Measurements from ENCODE around the gene LYPD6.

The LYPD6 gene

GRCh38 chr2:149413487-149413886 is 83.1 kb downstream of the LYPD6 start:
- no peak overlapping the region for H3K4me3 ChIP-seq (ENCODE audit: low read depth, low read length)
- no peaks in the 10 kb centered on the region for H3K9me3 ChIP-seq (ENCODE audit: control insufficient read depth, low read length)
- no peak overlapping the region for H3K9ac ChIP-seq
- no peak for TF ChIP-seq CTCF (IDR thresholded peaks at IDR 0.05)
- H3K36me3 ChIP-seq (ENCODE audit: control insufficient read depth, insufficient read depth, low read length): no peaks in the 10 kb centered on the region
- H2AFZ ChIP-seq: no peak overlapping the region
- no peaks in the 10 kb centered on the region for H3K27me3 ChIP-seq (ENCODE audit: control insufficient read depth, insufficient read depth, low read length)
- H3K79me2 ChIP-seq: no peaks in the 10 kb centered on the region
- H3K4me1 ChIP-seq: no peaks in the 10 kb centered on the region
- H3K4me2 ChIP-seq (ENCODE audit: low read length): no peak overlapping the region
- H3K27ac ChIP-seq: no peak overlapping the region

DNA sequence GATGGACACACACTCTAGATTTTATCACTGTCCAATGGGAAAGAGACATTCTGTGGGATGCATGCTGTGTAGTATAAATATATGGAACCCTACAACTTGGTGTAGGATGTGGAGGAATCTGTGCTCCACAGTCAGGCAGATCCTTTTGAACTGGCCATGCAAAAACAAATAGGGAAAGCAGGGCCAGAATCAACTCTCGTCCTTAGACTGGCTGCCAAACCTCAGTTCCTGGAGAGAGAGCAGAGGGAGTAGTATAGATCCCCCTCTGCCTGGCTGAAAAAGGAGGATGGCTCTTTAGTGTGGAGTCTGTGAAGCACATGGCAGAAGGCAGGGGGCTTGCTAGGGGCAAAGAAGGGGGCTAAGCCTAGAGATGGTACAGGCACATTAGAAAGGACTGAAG is 84.7 kb downstream of the LYPD6 start:
- H3K4me3 ChIP-seq (ENCODE audit: low read depth, low read length): no peak overlapping the region
- H2AFZ ChIP-seq: no peak overlapping the region
- H3K9me3 ChIP-seq (ENCODE audit: control insufficient read depth, low read length): no peaks in the 10 kb centered on the region
- H3K4me1 ChIP-seq: no peaks in the 10 kb centered on the region
- no peak overlapping the region for H3K9ac ChIP-seq
- no peak for TF ChIP-seq CTCF (IDR thresholded peaks at IDR 0.05)
- H3K79me2 ChIP-seq: no peaks in the 10 kb centered on the region
- H3K4me2 ChIP-seq (ENCODE audit: low read length): no peak overlapping the region
- H3K36me3 ChIP-seq (ENCODE audit: control insufficient read depth, insufficient read depth, low read length): no peaks in the 10 kb centered on the region
- no peaks in the 10 kb centered on the region for H3K27me3 ChIP-seq (ENCODE audit: control insufficient read depth, insufficient read depth, low read length)
- H3K27ac ChIP-seq: no peak overlapping the region

GRCh38 chr2:149418065-149418464 is 87.7 kb downstream of the LYPD6 start:
- Histone ChIP-seq H3K27ac (no peak overlapping the region), H3K4me1 (peaks cover 8% of the 10 kb centered on the region), H3K36me3 (ENCODE audit: control insufficient read depth, insufficient read depth, low read length) (no peaks in the 10 kb centered on the region), H3K4me3 (ENCODE audit: low read depth, low read length) (no peak overlapping the region), H3K9ac (no peak overlapping the region), H3K79me2 (no peaks in the 10 kb centered on the region), H3K4me2 (ENCODE audit: low read length) (no peak overlapping the region), H3K27me3 (ENCODE audit: control insufficient read depth, insufficient read depth, low read length) (no peaks in the 10 kb centered on the region), H2AFZ (no peak overlapping the region), H3K9me3 (ENCODE audit: control insufficient read depth, low read length) (no peaks in the 10 kb centered on the region)
- no peak for TF ChIP-seq CTCF (IDR thresholded peaks at IDR 0.05)

DNA sequence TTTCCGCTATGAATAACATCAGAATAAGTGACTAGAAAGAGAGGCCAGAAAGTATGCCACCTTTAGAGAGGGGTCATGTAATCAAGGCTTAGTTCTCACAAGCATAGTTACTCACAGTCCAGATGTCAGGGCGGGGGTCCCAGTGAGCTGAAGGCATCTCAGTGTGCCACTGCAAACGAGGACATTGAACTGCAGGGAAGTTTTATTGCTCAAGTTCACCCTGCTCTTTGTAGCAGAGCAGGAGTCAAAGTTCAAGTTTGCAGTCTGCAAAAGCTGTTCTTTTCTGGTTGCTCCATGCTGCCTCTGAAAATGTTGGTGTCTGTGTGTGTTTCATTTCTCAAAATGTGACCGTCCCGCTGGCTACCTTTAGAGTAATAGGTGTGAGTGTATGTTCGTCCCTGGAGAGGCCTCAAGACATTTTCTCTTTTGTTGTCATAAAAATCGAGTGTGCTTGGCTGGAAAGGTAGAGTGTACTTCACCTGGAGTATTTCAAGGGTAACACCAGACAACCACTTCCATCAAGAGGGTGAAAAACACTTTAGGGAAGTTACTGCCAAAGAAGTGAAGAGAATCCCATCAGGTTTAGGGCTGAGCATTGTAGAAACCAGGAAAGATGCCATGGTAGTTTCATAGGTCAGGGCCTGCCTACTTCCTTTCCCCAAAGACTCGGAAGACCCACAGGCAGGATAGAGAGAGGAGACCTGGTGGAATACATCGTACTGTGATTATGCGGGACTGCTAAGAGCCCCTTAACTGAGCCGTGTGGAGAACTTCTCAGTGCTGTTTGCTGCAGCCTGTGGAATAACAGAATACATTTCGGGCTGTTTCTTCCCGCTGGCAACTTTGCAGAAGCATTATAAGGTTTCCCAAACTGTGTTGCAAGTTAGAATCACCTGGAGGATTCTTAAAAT is 89.9 kb downstream of the LYPD6 start:
- Histone ChIP-seq H3K4me3 (ENCODE audit: low read depth, low read length) (no peak overlapping the region), H3K9ac (no peak overlapping the region), H3K79me2 (no peaks in the 10 kb centered on the region), H3K9me3 (ENCODE audit: control insufficient read depth, low read length) (no peaks in the 10 kb centered on the region), H3K4me2 (ENCODE audit: low read length) (no peak overlapping the region), H2AFZ (no peak overlapping the region), H3K36me3 (ENCODE audit: control insufficient read depth, insufficient read depth, low read length) (no peaks in the 10 kb centered on the region), H3K4me1 (peaks cover 17% of the 10 kb centered on the region), H3K27ac (no peak overlapping the region), H3K27me3 (ENCODE audit: control insufficient read depth, insufficient read depth, low read length) (no peaks in the 10 kb centered on the region)
- no peak for TF ChIP-seq CTCF (IDR thresholded peaks at IDR 0.05)

DNA sequence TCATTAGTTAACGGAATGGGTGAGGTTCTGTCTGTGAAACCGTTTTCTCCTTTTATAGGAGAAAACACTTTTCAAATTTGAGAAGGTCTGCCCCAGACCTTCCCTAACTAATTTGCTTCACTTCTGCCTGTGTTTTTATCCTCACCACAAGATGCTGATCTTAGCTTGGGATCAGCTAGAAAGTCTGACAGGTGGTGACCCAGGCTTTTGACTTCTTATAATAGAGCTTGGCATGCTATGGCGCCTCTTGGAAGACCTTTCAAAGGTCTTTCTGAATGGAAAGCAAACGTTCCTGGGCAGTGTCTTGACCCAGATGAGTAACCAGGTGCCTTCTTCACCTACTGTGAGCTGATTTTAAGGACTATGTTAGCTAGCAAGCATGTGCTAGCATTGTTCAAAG is 91.4 kb downstream of the LYPD6 start:
- H3K4me3 ChIP-seq (ENCODE audit: low read depth, low read length): no peak overlapping the region
- H3K9me3 ChIP-seq (ENCODE audit: control insufficient read depth, low read length): no peaks in the 10 kb centered on the region
- no peak for TF ChIP-seq CTCF (IDR thresholded peaks at IDR 0.05)
- H3K27ac ChIP-seq: no peak overlapping the region
- no peak overlapping the region for H3K9ac ChIP-seq
- H3K79me2 ChIP-seq: no peaks in the 10 kb centered on the region
- H3K4me2 ChIP-seq (ENCODE audit: low read length): no peak overlapping the region
- H3K27me3 ChIP-seq (ENCODE audit: control insufficient read depth, insufficient read depth, low read length): no peaks in the 10 kb centered on the region
- no peak overlapping the region for H2AFZ ChIP-seq
- peaks cover 17% of the 10 kb centered on the region for H3K4me1 ChIP-seq
- H3K36me3 ChIP-seq (ENCODE audit: control insufficient read depth, insufficient read depth, low read length): no peaks in the 10 kb centered on the region
